ENCODE data around the gene MLLT10.

- TF ChIP-seq ZNF274 (IDR thresholded peaks at IDR 0.05; ENCODE audit: low read depth, low read length) (no peak), SUZ12 (IDR thresholded peaks at IDR 0.05; ENCODE audit: extremely low read depth, insufficient read depth, insufficient read length) (no peak), YY1 (IDR thresholded peaks at IDR 0.05; ENCODE audit: insufficient read depth, insufficient read length) (no peak)
These were observed 18.6 kb downstream of the MLLT10 start for GRCh38 chr10:21552638-21553037.

Measured in NT2/D1 (cell line).